Parathyroid adenoma (tissue), 2 donors: Measurements from ENCODE around the gene EP400.

Experiments used
- H2AFZ ChIP-seq: fragments of 300-600 bp; sonication (generic); one replicate; pipeline ENCODE4 v1.7.0; 2017; ENCODE audit warnings: antibody characterized with exemption, mild to moderate bottlenecking
- H3K27ac ChIP-seq: fragments of 300-600 bp; sonication (generic); one replicate; pipeline ENCODE4 v1.7.0; 2017
- H3K27me3 ChIP-seq: fragments of 300-600 bp; sonication (generic); one replicate; pipeline ENCODE4 v1.7.0; 2017; ENCODE audit warnings: low read length; ENCODE audit not compliant: control insufficient read depth, insufficient read depth
- H3K36me3 ChIP-seq: fragments of 300-600 bp; sonication (generic); one replicate; pipeline ENCODE4 v1.7.0; 2017; ENCODE audit warnings: low read length; ENCODE audit not compliant: control insufficient read depth, insufficient read depth
- H3K4me1 ChIP-seq: fragments of 300-600 bp; sonication (generic); one replicate; pipeline ENCODE4 v1.7.0; 2017; ENCODE audit warnings: control low read depth
- H3K4me2 ChIP-seq: fragments of 300-600 bp; sonication (generic); one replicate; pipeline ENCODE4 v1.7.0; 2017; ENCODE audit warnings: low read length
- H3K4me3 ChIP-seq: fragments of 300-600 bp; sonication (generic); one replicate; pipeline ENCODE4 v1.7.0; 2017; ENCODE audit warnings: low read depth, low read length
- H3K79me2 ChIP-seq: fragments of 300-600 bp; sonication (generic); one replicate; pipeline ENCODE4 v1.7.0; 2017; ENCODE audit warnings: control low read depth
- H3K9ac ChIP-seq: fragments of 300-600 bp; sonication (generic); one replicate; pipeline ENCODE4 v1.7.0; 2017; ENCODE audit warnings: mild to moderate bottlenecking
- H3K9me3 ChIP-seq: fragments of 300-600 bp; sonication (generic); one replicate; pipeline ENCODE4 v1.7.0; 2017; ENCODE audit warnings: low read length; ENCODE audit not compliant: control insufficient read depth
- TF ChIP-seq, protein P1 (sequence below): fragments of 300-600 bp; sonication (generic); IDR thresholded peaks from one replicate; pipeline ENCODE4 v1.7.0; 2017; ENCODE audit warnings: antibody characterized with exemption, mild to moderate bottlenecking
- donor health status: primary hyperparathyroidism.

Gene EP400

DNA sequence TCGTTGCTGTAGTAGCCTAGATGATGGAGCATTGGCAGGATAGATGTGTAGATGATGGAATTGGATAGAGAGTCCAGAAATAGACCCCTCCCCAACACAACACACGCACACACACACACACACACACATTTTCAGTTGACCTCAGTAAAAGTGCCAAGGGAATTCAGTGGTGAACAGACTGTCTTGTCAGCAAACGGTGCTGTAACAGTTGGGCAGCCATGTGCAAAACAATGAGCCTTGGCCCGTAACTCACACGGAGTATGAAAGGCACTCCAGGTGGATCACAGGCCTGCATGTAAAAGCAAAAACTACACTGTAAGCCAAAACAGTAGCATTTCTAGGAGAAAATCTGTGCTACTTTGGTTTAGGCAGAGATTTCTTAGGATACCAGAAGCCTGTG lies 106.6 kb downstream of the EP400 start:
- Histone ChIP-seq H3K36me3 (no peaks in the 10 kb centered on the region), H3K9ac (no peak overlapping the region), H2AFZ (no peak overlapping the region), H3K9me3 (no peaks in the 10 kb centered on the region), H3K4me3 (no peak overlapping the region), H3K4me1 (no peaks in the 10 kb centered on the region), H3K27me3 (no peaks in the 10 kb centered on the region), H3K79me2 (no peaks in the 10 kb centered on the region), H3K4me2 (no peak overlapping the region), H3K27ac (no peak overlapping the region)
- TF ChIP-seq, protein P1, sequence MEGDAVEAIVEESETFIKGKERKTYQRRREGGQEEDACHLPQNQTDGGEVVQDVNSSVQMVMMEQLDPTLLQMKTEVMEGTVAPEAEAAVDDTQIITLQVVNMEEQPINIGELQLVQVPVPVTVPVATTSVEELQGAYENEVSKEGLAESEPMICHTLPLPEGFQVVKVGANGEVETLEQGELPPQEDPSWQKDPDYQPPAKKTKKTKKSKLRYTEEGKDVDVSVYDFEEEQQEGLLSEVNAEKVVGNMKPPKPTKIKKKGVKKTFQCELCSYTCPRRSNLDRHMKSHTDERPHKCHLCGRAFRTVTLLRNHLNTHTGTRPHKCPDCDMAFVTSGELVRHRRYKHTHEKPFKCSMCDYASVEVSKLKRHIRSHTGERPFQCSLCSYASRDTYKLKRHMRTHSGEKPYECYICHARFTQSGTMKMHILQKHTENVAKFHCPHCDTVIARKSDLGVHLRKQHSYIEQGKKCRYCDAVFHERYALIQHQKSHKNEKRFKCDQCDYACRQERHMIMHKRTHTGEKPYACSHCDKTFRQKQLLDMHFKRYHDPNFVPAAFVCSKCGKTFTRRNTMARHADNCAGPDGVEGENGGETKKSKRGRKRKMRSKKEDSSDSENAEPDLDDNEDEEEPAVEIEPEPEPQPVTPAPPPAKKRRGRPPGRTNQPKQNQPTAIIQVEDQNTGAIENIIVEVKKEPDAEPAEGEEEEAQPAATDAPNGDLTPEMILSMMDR, result no peak

DNA sequence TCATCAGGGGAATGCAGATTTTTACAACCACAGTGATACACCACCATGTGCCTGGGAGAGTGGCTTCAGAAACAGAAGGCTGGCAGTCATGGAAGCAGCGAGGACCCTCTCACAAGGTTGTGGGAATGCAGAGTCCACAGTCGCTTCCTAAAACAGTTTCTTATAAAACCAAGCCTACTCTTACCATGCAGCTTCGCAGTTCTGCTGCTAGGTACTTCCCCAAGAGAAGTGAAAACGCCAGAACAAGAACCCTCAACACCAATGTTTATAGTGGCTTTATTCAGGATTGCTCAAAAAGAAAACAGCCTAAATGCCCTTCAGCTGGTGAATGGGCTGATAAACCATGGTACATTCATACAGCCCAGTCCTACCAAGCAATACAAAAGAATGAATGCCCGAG lies 107.2 kb downstream of the EP400 start:
- no peaks in the 10 kb centered on the region for H3K36me3 ChIP-seq
- TF ChIP-seq, protein P1, result no peak
- no peaks in the 10 kb centered on the region for H3K9me3 ChIP-seq
- H3K4me3 ChIP-seq, result no peak overlapping the region
- H2AFZ ChIP-seq, result no peak overlapping the region
- H3K79me2 ChIP-seq, result no peaks in the 10 kb centered on the region
- no peak overlapping the region for H3K4me2 ChIP-seq
- H3K9ac ChIP-seq, result no peak overlapping the region
- H3K27me3 ChIP-seq, result no peaks in the 10 kb centered on the region
- H3K4me1 ChIP-seq, result no peaks in the 10 kb centered on the region
- no peak overlapping the region for H3K27ac ChIP-seq

DNA sequence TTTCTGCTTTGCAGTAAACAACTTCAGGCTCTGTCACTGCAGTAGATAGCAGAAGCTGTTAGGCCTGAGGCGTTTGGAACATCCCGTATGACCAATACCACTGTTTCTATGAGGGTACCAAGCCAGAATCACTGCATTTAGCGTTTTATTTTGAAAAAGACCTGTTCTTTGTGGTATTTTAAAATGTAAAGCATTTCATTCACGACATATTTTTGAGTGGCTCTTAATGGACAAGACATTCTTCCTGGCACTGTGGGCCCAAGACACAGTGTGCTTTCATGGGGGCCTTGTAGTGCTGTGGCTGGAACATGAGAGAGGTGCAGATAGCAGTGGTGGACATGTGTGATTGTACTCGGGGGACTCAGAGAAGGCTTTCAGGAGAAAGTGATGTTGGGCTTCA lies 107.9 kb downstream of the EP400 start:
- Histone ChIP-seq H3K4me1 (no peaks in the 10 kb centered on the region), H3K27me3 (no peaks in the 10 kb centered on the region), H3K36me3 (no peaks in the 10 kb centered on the region), H3K79me2 (no peaks in the 10 kb centered on the region), H3K9me3 (no peaks in the 10 kb centered on the region), H3K4me2 (no peak overlapping the region), H3K4me3 (no peak overlapping the region), H3K9ac (no peak overlapping the region), H2AFZ (no peak overlapping the region), H3K27ac (no peak overlapping the region)
- TF ChIP-seq, protein P1, result no peak

DNA sequence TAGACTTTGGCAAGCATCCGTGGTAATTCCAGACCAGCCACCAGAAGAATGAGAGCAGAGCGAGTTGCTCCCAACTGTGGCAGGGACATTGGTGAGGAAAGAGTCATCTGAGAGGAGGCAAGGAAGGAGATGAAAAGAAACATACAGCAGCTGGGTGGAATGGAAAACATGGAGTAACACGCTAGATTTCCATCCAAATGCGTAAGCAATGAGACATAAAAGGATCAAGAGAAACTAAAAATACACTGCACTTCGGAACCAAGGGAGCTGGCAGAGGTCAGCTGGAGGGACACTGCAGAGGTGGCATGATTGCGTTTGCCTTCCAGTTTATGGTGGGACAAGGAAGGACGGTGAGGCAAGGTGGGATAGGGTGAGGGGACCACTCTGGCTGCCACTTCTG lies 111.5 kb downstream of the EP400 start:
- no peaks in the 10 kb centered on the region for H3K36me3 ChIP-seq
- no peaks in the 10 kb centered on the region for H3K27me3 ChIP-seq
- H3K9ac ChIP-seq, result no peak overlapping the region
- H3K79me2 ChIP-seq, result no peaks in the 10 kb centered on the region
- TF ChIP-seq, protein P1, result no peak
- H2AFZ ChIP-seq, result no peak overlapping the region
- H3K9me3 ChIP-seq, result no peaks in the 10 kb centered on the region
- no peak overlapping the region for H3K4me3 ChIP-seq
- H3K27ac ChIP-seq, result no peak overlapping the region
- no peak overlapping the region for H3K4me2 ChIP-seq
- H3K4me1 ChIP-seq, result no peaks in the 10 kb centered on the region

DNA sequence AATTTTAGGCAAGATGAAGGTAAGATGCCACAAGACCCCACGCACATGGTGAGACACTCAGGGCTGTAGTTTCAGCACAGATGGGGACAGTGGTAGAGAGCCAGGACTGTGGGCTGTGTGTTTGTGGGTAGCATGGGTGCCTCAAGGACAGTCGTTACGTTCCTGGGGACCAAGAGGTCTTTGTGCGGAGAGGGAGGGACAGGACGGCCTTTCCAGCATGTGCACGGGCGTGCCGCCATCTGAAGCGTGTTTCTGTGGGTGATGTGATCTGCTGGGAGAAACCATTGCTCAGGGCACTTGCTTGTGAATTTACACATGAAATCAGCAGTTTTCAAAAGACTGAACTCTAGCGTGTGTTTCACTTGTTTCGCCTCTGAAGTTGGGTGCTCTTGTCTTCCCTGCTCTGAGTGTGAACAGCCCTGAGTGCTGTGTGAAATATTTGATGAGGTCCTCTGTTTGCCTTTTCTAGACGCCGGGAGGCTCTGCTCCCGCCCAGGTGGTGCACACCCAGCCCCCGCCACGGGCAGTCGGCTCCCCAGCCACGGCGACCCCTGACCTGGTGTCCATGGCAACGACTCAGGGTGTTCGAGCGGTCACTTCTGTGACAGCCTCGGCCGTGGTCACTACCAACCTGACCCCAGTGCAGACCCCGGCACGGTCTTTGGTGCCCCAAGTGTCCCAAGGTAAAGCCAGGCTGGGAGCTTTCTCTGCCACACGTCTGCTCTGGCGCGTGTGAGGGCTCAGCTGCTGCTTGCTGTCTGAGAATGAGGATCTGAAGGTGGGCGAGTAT lies 112.1 kb downstream of the EP400 start:
- Histone ChIP-seq H3K27me3 (no peaks in the 10 kb centered on the region), H2AFZ (no peak overlapping the region), H3K4me2 (no peak overlapping the region), H3K36me3 (no peaks in the 10 kb centered on the region), H3K27ac (no peak overlapping the region), H3K79me2 (no peaks in the 10 kb centered on the region), H3K9ac (no peak overlapping the region), H3K4me1 (no peaks in the 10 kb centered on the region), H3K9me3 (no peaks in the 10 kb centered on the region), H3K4me3 (no peak overlapping the region)
- TF ChIP-seq, protein P1, result no peak
